ENCODE data around the gene SGO1.
A peak's percentile ranks its signal among the peaks of the same experiment; 100 is the strongest.
"Not testable (repeated sequence)": the region's sequence is repeated elsewhere in the genome, so short reads cannot be mapped to it uniquely, and the experiment has no call there.

The SGO1 gene

GRCh38 chr3:20185679-20186599 lies at the start of gene SGO1:
TSS of gene SGO1 (minus strand) at chr3:20186206. CDS start at chr3:20184027, 2,179 bp downstream.
- peak; percentile 81 for DNase-seq

GRCh38 chr3:20235796-20236195 lies 49.8 kb upstream of the SGO1 start:
- no peak for DNase-seq

DNA sequence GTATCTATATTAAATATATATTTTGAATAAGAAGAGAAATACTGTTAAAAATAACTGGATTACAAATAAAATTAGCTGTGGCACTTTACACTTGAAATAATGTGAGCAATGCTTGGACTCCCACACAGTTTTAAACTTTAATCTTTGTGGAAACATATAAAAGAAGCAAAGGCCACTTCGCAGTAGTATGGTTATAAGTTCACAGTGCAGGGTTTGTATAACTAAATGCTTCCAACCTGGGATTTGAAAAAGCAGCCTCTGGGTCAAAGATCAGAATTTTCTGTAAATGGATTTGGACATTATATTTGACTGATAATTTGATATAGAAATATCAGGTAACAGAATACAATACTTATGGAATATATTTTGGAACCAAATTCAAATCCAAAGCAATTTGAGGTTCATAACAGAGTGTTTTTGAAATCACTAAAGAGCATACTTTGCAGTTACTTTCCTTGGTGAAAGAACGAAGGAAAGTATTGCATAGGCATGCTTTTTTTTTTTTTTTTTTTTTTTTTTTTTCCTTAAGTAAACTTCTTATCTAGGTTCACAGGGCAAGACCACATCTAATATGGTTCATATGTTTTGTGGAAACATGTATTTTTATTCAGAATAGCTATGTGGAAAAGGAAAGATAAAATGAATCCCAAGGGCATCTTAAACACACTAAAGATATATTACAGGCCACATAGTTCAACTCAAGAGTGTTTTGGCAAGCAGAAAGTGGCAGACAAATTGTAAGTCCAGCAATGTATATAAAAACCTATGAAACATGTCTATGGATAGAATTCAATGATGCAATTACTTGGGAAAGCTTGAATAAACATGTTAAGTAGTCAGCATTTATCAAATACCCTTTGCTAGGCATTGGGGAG lies 47.1 kb upstream of the SGO1 start:
- DNase-seq = no peak

DNA sequence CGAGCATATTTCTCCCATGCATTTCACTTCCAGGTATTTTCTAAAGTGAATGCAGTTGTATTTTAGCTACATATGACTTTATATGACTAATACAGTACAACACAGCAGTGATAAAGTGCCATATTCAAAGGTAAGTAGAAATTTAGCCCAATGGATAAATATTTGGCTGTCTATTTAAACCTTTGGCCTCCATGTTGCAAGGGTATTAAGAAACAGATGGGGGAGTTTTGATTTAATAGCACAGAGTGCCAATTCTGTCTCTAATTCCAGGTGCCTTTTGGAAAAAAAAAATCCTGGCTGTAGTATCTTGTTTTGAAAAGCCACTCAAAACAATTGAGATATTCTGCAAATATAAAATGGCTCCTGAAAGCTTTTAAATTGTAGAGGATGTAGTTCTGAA lies 44.9 kb upstream of the SGO1 start:
- DNase-seq = no peak

- DNase-seq = no peak
These were observed 39.8 kb upstream of the SGO1 start for GRCh38 chr3:20225769-20226168.

GRCh38 chr3:20222274-20222673 lies 36.3 kb upstream of the SGO1 start:
- no peak for DNase-seq

GRCh38 chr3:20218215-20218614 lies 32.2 kb upstream of the SGO1 start:
- no peak for DNase-seq

DNA sequence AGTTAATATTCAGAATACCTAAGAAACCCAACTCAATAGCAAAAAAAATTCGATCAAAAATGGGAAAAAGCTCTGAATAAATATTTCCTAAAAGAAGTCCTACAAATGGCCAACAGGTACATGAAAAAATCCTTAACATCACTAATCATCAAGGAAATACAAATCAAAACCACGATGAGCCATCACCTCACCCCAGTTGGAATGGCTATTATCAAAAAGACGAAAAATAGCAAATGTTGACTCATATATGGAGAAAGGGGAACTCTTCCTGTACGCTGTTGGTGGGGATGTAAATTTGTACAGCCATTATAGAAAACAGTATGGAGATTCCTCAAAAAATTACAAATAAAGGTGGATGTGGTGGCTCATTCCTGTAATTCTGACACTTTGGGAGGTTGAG lies 29.6 kb upstream of the SGO1 start:
- no peak for DNase-seq

DNA sequence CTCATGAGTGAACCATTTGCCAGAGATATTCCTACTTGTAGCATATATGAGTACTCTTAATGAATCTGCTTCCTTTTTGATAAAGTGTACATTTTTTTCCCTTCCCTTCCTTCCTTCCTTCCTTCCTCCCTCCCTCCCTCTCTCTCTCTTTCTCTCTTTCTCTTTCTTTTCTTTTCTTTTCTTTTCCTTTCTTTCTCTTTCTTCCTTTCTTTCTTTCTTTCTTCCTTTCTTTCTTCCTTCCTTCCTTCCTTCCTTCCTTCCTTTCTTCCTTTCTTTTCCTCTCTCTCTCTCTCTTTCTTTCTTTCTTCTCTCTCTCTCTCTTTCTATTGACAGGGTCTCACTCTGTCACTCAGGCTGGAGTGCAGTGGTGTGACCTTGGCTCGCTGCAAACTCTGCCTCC lies 27.5 kb upstream of the SGO1 start:
- not testable (repeated sequence) for DNase-seq

DNA sequence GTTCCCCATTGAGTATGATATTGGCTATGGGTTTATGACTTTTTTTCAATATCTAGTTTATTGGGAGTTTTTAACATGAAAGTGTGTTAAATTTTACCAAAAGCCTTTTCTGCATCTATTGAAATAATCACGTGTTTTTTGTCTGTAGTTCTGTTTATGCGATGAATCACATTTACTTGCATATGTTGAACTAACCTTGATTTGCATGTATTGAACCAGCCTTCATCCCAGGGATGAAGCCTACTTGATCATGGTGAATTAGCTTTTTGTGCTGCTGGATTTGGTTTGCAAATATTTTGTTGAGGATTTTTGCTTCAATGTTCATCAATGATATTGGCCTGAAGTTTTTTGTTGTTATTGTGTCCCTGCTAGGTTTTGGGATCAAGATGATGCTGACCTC lies 21.9 kb upstream of the SGO1 start:
- not testable (repeated sequence) for DNase-seq

DNA sequence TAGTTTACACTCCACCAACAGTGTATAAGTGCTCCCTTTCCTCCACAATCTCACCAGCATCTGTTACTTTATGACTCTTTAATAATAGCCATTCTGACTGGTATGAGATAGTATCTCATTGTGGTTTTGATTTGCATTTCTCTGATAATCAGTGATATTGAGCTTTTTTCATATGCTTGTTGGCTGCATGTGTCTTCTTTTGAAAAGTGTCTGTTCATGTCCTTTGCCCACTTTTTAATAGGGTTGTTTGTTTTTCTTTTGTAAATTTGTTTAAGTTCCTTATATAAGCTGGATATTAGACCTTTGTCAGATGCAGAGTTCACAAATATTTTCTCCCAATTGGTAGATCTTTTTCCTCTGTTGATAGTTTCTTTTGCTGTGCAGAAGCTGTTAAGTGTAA lies 19.9 kb upstream of the SGO1 start:
- not testable (repeated sequence) for DNase-seq

DNA sequence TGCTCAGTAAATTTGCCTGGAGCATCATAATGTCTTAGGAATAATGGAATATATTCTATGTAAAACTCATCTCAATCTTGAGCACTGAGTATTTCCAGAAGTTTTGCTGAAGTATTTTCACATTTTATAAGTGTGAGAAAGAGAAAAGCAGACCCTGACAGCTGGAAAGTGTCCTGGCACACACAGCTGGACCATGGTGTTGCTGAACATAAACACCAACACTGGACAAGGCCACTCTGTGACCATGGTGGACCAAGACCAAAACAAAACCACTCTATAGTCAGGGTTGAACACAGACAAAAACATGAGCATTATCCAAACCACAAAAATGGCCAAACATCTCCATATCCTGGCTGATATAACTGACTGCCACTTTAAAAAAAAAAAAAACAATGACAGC lies 15.1 kb upstream of the SGO1 start:
- no peak for DNase-seq

DNA sequence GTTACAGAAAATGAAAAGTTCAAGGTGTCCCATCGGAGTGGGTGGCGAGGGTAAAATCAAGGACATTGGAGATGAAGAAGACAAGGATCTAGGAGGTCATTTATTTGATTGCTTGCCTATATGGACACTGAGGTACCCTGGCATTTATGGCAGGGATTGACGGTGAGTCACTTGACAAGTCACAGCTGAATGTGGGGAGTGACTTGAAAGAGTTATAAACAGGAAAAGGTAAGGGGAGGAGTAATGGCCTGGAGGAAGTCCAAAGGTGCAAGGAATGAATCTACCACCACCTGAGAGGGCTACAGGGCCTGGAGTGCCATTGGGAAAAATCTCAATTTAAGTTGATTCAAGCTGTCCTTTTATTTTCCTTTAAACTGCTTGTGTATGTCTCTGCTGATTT lies 11.8 kb upstream of the SGO1 start:
- DNase-seq = no peak

DNA sequence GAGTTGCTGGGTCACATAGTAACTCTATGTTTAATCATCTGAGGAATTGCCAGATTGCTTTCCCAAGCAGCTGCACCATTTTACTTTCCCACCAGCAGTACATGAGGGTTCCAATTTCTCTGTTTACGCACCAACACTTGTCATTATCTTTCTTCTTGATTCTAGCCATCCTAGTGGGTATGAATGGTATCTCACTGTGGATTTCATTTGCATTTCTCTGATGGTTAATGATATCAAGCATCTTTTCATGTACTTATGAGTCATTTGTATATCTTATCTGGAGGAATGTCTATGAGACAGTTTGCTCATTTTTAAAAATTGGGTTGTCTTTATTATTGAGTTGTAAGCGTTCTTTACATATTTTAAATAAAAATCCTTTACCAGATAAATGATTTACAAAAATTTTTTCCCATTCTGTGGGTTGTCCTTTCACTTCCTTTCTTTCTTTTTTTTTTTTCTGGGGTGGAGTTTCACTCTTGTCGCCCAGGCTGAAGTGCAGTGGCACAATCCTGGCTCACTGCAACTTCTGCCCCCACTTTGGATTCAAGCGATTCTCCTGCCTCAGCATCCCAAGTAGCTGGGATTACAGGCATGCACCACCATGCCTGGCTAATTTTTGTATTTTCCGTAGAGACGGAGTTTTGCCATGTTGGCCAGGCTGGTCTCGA lies 8.9 kb upstream of the SGO1 start:
- DNase-seq = no peak

DNA sequence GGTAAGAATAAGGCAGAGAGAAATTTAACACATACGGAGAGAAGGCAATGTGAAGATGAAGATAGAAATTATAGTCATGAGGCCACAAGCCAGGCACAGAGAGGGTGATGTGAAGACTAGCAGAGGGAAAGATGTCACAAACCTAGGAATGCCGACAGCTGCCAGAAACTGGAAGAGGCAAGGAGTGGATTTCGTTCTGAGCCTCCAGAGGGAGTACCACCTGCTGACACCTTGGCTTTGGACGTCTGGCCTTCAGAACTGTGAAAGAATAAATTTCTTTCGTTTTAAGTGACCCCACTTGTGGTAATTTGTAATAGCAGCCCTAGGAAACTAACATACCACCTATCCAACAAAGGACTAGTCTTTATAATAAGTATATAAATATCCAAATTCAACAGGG lies 5.0 kb upstream of the SGO1 start:
- no peak for DNase-seq

GRCh38 chr3:20186600-20187004 lies 596 bp upstream of the SGO1 start:
- DNase-seq = no peak

DNA sequence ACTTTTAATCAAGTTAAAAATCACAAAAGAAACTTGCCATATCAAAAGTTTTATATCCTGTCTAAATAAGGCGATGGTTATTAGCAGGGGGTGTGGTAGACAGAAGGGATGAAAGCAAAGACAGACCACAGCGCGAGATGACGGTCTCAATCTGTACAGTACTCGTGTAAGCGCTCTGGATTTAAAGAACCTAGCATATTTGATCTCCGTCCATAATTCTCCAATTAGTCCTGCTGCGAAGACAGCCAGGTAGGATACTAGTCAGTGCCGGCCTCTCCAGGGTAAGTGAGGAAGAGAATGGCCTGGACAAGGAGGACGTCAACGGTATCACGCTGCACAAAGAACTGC lies 701 bp downstream of the SGO1 start:
- no peak for DNase-seq

GRCh38 chr3:20182206-20182605 lies 3.8 kb downstream of the SGO1 start:
- no peak for DNase-seq

DNA sequence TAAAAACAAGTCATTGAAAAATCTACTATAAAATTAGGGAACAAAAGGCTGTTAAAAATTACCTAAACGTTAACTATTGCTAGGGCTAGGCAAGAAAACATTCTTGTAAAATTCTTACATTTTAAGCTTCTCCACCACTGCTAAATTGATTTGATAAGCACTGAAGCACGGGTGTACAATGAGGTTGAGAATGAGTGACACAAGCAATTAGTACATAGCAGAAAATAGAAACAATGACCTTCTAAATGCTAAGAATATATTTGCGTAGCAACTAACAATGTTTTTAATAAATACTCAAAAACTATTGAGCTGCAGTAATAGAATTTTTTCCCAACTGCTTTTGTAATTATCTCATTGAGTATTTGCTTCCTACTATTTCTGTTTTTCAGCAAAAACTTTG lies 4.7 kb downstream of the SGO1 start:
- DNase-seq = no peak

DNA sequence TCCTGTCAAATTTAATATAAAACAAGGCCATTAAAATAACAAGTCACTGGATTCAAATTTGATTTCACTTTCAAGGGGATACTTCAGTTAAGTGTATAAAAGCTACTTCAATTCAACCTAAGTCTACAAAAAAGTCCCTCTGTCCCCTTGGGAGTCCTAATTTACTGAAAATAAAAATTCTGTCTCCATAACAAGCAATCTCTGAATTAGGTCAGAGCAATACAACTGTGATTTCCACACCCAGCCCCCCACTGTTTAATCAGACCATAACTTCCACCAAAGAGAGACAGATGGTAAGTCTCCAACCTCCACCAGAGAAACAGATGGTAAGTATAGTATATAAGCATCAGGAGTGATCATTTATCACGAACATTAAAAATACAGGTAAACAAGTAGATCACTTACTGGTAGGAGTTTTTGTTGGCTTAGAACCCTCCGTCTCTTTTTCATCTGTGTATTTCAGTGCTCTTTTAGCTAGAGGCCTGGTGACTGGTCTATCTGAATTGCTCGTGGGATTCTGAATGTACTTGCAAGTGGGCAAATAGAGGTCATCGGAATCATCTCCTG lies 12.1 kb downstream of the SGO1 start:
- DNase-seq = peak; percentile 39

DNA sequence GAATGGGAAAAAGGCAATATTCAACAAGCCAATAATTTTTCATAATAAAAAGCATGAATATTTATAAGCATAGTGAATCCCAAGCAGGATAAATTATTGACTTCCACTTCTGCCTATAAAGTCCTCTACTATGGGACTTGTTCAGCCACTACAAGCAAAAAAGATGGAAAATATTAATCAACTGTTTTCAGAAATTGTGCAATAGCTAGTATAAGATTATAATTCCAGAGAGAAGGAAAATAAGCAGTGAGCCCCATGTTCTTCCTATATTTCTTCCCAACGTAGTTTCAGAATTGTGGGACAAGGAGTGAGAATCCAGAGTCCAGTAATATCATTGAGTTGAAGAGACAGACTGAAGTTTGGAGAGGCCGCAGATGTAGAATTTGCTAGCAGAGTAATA lies 24.3 kb downstream of the SGO1 start:
- DNase-seq = no peak

GRCh38 chr3:20160230-20160629 lies 25.8 kb downstream of the SGO1 start:
- DNase-seq = no peak

DNA sequence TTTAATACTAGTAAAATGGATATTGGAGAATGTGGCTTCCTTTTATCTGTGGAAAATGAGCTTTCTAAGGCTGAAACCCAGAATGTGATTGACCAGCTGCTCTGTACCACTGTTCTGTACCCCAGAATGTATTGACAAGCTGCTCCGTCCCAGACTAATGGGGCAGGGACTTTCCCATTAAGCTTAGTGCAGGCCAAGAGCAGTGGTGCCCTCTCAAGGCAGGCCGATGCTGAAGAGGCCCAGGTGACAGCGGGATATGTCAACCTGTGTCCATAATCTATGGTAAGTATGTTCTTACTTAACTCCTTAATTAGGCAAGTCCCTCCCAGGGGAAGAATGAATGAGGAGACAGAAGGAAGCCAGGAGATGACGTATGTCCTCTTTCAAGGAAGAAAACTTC lies 31.1 kb downstream of the SGO1 start:
- no peak for DNase-seq

Measured in DMS79 (cell line).